ENCODE data around the gene PLCL2.

DNA sequence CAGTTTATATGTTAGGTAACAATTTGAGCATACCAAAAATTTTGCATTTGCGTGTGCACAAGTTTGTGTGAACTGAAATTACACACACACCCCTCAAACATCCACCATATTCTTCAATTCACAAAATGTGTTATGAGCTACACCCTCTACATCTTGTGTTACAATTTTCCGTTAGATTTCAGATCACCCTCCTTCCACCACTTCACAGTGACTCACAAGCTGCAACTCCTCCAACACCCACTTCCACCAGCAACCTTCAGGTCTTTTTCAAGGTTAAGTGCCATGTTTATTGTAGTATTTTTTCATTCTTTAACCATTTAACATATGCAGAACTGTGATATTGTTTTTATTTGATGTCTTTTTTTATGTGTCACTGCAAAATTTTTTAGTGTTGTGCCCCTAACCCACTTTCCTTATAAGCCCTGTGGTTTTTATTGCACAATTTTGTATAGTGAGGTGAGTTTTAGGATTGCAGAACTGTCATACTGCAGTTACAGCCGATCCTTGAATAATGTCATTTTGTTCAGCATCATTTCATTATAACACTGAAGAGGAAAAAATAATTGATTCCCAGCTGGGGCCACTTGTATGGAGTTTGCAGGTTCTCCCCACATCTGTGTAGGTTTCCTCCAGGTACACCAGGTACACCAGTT lies 148.9 kb downstream of the PLCL2 start:
- TF ChIP-seq, protein P1, sequence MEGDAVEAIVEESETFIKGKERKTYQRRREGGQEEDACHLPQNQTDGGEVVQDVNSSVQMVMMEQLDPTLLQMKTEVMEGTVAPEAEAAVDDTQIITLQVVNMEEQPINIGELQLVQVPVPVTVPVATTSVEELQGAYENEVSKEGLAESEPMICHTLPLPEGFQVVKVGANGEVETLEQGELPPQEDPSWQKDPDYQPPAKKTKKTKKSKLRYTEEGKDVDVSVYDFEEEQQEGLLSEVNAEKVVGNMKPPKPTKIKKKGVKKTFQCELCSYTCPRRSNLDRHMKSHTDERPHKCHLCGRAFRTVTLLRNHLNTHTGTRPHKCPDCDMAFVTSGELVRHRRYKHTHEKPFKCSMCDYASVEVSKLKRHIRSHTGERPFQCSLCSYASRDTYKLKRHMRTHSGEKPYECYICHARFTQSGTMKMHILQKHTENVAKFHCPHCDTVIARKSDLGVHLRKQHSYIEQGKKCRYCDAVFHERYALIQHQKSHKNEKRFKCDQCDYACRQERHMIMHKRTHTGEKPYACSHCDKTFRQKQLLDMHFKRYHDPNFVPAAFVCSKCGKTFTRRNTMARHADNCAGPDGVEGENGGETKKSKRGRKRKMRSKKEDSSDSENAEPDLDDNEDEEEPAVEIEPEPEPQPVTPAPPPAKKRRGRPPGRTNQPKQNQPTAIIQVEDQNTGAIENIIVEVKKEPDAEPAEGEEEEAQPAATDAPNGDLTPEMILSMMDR (IDR thresholded peaks at IDR 0.05 in 8 of 11, conservative IDR thresholded peaks at IDR 0.05 in 3 of 11), result no peak
- TF ChIP-seq POLR2A (IDR thresholded peaks at IDR 0.05), result no peak
- no peak for TF ChIP-seq POLR2AphosphoS5 (IDR thresholded peaks at IDR 0.05)

Data from spleen (tissue), 7 donors.